Stimulated activated naive B cell treated with anti-CD40 and anti-IgM and Interleukin-4, amounts not matched to agents 10 μg/mL and 1 μg/mL and 100 μg/mL, for 72 hours (primary cell): Measurements from ENCODE around the gene RELN.

Experiments
- ATAC-seq, 2 donors: fragments of 150-1000 bp; cut with Tn5 transposase; replicated peaks; 2 replicates each; pipeline ENCODE4 v1.10.0; 2021; ENCODE audit warnings: moderate library complexity in 1 of 2
- DNase-seq: peaks from one replicate; pipeline ENCODE4 v3.0.0; 2021
- H3K27ac Mint-ChIP-seq: one replicate; pipeline ENCODE4 v1.8.0; 2022; ENCODE audit warnings: mild to moderate bottlenecking, mixed read lengths
- H3K27me3 Mint-ChIP-seq, 2 donors: one replicate each; pipeline ENCODE4 v1.8.0; 2022; ENCODE audit warnings: mixed read lengths in 2 of 2
- H3K36me3 Mint-ChIP-seq, 2 donors: one replicate each; pipeline ENCODE4 v1.8.0; 2022; ENCODE audit warnings: mixed read lengths in 2 of 2, mild to moderate bottlenecking in 1 of 2
- H3K4me1 Mint-ChIP-seq, 2 donors: one replicate each; pipeline ENCODE4 v1.8.0; 2022; ENCODE audit warnings: mixed read lengths in 2 of 2, mild to moderate bottlenecking in 1 of 2
- H3K4me3 Mint-ChIP-seq, 2 donors: one replicate each; pipeline ENCODE4 v1.8.0; 2022; ENCODE audit warnings: mild to moderate bottlenecking in 2 of 2, mixed read lengths in 2 of 2, moderate library complexity in 1 of 2
- H3K9me3 Mint-ChIP-seq, 2 donors: one replicate each; pipeline ENCODE4 v1.8.0; 2022; ENCODE audit warnings: mixed read lengths in 2 of 2, mild to moderate bottlenecking in 1 of 2

RELN gene

DNA sequence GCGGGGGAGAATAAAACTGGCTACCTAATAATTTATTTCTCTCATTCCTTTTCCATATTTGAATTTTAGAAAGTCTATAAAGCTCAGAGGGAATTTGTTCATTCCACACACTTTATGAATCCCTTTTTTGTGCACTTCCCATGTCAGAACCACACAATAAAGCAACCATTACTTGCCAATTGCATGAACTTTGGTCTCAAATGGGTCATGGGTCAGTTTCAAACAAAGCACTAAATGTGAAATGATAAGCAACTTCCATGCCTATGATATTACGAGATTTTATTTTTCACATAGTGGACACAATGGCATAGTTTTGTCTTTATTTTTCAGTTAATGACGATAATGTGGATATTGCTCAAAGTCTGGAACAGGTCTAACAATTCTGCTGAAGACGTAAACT lies 18.6 kb upstream of the RELN start:
- DNase-seq (no peak), ATAC-seq (no peak)
- H3K27me3 Mint-ChIP-seq, result peaks cover 5 to 10% of the 10 kb centered on the region in 2 donors
- H3K4me1 Mint-ChIP-seq, result no peaks in the 10 kb centered on the region
- H3K4me3 Mint-ChIP-seq, result no peak overlapping the region
- no peak overlapping the region for H3K27ac Mint-ChIP-seq
- H3K36me3 Mint-ChIP-seq, result no peaks in the 10 kb centered on the region
- no peaks in the 10 kb centered on the region for H3K9me3 Mint-ChIP-seq

DNA sequence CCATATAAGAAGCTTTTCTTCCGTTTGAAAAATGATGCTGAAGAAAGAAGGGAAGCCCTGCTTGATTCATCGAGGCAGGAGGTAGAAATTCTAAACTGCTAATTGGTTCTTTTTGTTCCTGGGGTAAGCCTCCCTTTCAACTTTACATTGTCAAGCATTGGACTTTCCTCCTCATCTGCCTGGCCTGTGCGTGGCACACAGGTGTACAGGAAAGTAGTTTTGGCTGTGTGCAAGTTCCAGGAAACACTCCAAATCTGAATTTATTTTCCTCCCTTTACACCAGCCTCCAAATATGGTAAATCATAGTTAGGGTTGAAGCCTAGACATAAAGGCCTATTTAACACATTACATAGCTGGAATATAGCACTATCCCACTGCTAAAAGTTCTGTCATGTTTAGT lies 18.2 kb upstream of the RELN start:
- Mint-ChIP-seq H3K9me3 (no peaks in the 10 kb centered on the region), H3K4me1 (no peaks in the 10 kb centered on the region), H3K27ac (no peak overlapping the region), H3K4me3 (no peak overlapping the region), H3K27me3 (peaks cover 5 to 15% of the 10 kb centered on the region in 2 donors), H3K36me3 (no peaks in the 10 kb centered on the region)
- DNase-seq (no peak), ATAC-seq (no peak)

- Mint-ChIP-seq H3K36me3 (no peaks in the 10 kb centered on the region), H3K27me3 (peaks cover 5 to 15% of the 10 kb centered on the region in 2 donors), H3K27ac (no peak overlapping the region), H3K4me3 (no peak overlapping the region), H3K4me1 (no peaks in the 10 kb centered on the region), H3K9me3 (no peaks in the 10 kb centered on the region)
- ATAC-seq (no peak), DNase-seq (no peak)
These were observed 15.7 kb upstream of the RELN start for GRCh38 chr7:104005197-104005596.

DNA sequence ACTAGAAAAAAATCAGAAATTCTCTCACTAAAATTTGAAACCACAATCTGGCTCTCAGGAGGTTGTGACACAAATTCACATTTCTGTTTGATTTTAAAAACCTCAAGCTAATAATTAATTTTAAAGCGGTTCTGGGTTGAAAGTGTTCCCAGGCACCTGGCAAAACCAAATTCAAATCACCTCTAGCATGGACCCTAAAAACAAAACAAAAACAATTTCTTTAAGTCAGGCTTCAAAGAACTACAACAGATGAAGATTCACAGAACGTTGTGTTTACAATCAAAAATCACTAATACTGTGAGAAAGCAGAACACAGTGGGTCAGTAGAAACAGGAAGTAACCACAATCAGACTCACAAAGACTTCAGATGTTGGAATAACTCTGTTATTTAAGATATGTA lies 7.2 kb upstream of the RELN start:
- no peaks in the 10 kb centered on the region for H3K36me3 Mint-ChIP-seq
- H3K27me3 Mint-ChIP-seq, result peaks cover 5 to 8% of the 10 kb centered on the region in 2 donors
- no peak for DNase-seq
- no peak for ATAC-seq
- no peak overlapping the region for H3K4me3 Mint-ChIP-seq
- no peak overlapping the region for H3K27ac Mint-ChIP-seq
- H3K4me1 Mint-ChIP-seq, result no peaks in the 10 kb centered on the region
- no peaks in the 10 kb centered on the region for H3K9me3 Mint-ChIP-seq

- Mint-ChIP-seq H3K9me3 (no peaks in the 10 kb centered on the region), H3K4me1 (no peaks in the 10 kb centered on the region), H3K36me3 (no peaks in the 10 kb centered on the region), H3K27me3 (peaks cover 5 to 8% of the 10 kb centered on the region in 2 donors), H3K27ac (no peak overlapping the region), H3K4me3 (no peak overlapping the region)
- ATAC-seq (no peak), DNase-seq (no peak)
These were observed 6.6 kb upstream of the RELN start for GRCh38 chr7:103996017-103996551.

DNA sequence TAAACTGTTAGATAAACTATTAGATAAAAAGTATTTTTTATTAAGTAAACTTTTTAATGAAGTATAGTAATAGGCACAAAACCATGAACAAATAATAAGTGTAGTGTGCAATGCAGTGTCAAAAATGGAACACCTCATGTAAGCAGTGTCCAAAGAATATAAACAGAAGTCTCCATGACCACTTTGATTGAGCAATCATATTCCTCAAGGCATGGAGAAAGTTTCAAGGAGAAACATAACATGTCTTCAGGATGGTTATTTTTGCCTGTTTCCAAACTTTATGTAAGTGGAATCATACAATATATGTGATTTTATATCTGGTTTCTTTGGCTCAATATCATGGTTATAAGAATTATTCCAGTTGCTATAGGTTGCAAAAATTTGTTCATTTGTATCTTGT lies 6.1 kb upstream of the RELN start:
- ATAC-seq (no peak), DNase-seq (no peak)
- peaks cover under 1 to 1% of the 10 kb centered on the region in 2 donors for H3K4me1 Mint-ChIP-seq
- no peaks in the 10 kb centered on the region for H3K36me3 Mint-ChIP-seq
- H3K4me3 Mint-ChIP-seq, result no peak overlapping the region
- H3K9me3 Mint-ChIP-seq, result no peaks in the 10 kb centered on the region
- H3K27me3 Mint-ChIP-seq, result peaks cover 6 to 9% of the 10 kb centered on the region in 2 donors
- H3K27ac Mint-ChIP-seq, result no peak overlapping the region

- Mint-ChIP-seq H3K4me3 (no peak overlapping the region), H3K36me3 (no peaks in the 10 kb centered on the region), H3K9me3 (no peaks in the 10 kb centered on the region), H3K27me3 (peaks cover 20 to 22% of the 10 kb centered on the region in 2 donors), H3K27ac (no peak overlapping the region), H3K4me1 (peaks cover 7% of the 10 kb centered on the region in 2 donors)
- ATAC-seq (no peak), DNase-seq (no peak)
These were observed 4.1 kb upstream of the RELN start for GRCh38 chr7:103993551-103993950.

DNA sequence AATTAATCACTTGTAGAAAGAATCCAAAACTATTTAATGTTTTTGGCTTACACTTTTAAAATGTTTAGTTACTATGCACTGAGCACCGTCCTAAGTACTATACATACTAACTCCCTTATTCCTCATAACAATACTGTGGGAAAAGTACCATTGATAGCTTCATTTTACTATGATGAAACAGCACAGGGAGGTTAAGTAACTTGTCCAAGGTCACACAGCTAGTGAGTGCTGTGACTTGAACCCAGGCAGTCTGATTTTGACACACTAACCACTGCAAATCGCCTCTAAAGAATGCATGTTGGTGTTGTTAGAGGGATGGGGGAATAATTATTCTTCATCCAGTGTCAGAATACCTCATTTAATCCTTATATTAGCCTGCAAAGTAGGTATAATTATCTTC lies 1.9 kb upstream of the RELN start:
- no peaks in the 10 kb centered on the region for H3K36me3 Mint-ChIP-seq
- H3K27me3 Mint-ChIP-seq, result peaks cover 31 to 32% of the 10 kb centered on the region in 2 donors
- no peak overlapping the region for H3K4me3 Mint-ChIP-seq

DNA sequence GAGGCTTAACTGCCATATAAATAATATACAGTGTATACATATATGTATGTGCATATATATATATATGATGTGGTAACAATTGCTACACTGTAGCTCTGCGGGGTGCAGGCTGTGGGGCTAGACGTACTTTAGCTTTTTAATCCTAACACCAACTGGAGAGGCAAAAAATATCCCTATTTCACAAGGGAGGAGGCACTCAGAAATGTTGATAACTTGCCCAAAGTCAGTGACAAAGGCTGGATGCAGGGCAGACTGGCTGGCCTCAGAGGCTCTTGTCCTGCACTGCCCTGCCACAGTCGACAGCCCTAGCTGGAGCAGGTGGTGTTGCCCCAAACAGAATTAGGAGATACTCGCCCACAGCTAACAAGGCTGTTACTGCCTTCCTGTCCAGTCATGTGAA lies 1.5 kb upstream of the RELN start:
- H3K4me1 Mint-ChIP-seq, result peaks cover 7 to 9% of the 10 kb centered on the region in 2 donors
- ATAC-seq, result no peak
- H3K36me3 Mint-ChIP-seq, result no peaks in the 10 kb centered on the region
- no peak overlapping the region for H3K4me3 Mint-ChIP-seq
- no peaks in the 10 kb centered on the region for H3K9me3 Mint-ChIP-seq
- H3K27me3 Mint-ChIP-seq, result peaks cover 31 to 32% of the 10 kb centered on the region in 2 donors
- no peak overlapping the region for H3K27ac Mint-ChIP-seq
- no peak for DNase-seq

More for the DNA sequence above, 1.9 kb upstream of the RELN start:
- Mint-ChIP-seq H3K27ac (no peak overlapping the region), H3K9me3 (no peaks in the 10 kb centered on the region), H3K4me1 (peaks cover 7 to 9% of the 10 kb centered on the region in 2 donors)
- ATAC-seq, result no peak
- DNase-seq, result no peak

GRCh38 chr7:103989785-103990767 lies 618 bp upstream of the RELN start:
- no peaks in the 10 kb centered on the region for H3K9me3 Mint-ChIP-seq
- H3K36me3 Mint-ChIP-seq, result no peaks in the 10 kb centered on the region
- H3K27ac Mint-ChIP-seq, result peak overlapping the region; percentile 56
- DNase-seq, result no peak
- H3K27me3 Mint-ChIP-seq, result peaks cover 38 to 40% of the 10 kb centered on the region in 2 donors
- H3K4me3 Mint-ChIP-seq, result peak overlapping the region; percentile 37 to 60
- peaks cover 7 to 9% of the 10 kb centered on the region in 2 donors for H3K4me1 Mint-ChIP-seq
- ATAC-seq, result no peak

GRCh38 chr7:103988468-103989199 lies 824 bp downstream of the RELN start:
- H3K36me3 Mint-ChIP-seq, result no peaks in the 10 kb centered on the region
- DNase-seq (no peak), ATAC-seq (no peak)
- peaks cover 39 to 41% of the 10 kb centered on the region in 2 donors for H3K27me3 Mint-ChIP-seq
- H3K9me3 Mint-ChIP-seq, result no peaks in the 10 kb centered on the region
- peak overlapping the region; percentile 85 for H3K27ac Mint-ChIP-seq
- H3K4me3 Mint-ChIP-seq, result peak overlapping the region; percentile 28 to 50
- peaks cover 7 to 9% of the 10 kb centered on the region in 2 donors for H3K4me1 Mint-ChIP-seq

- Mint-ChIP-seq H3K4me1 (peaks cover 7 to 9% of the 10 kb centered on the region in 2 donors), H3K27me3 (peaks cover 36 to 37% of the 10 kb centered on the region in 2 donors), H3K4me3 (no peak overlapping the region), H3K27ac (no peak overlapping the region), H3K9me3 (no peaks in the 10 kb centered on the region), H3K36me3 (no peaks in the 10 kb centered on the region)
- DNase-seq (no peak), ATAC-seq (no peak)
These were observed 2.0 kb downstream of the RELN start for GRCh38 chr7:103987451-103987850.

DNA sequence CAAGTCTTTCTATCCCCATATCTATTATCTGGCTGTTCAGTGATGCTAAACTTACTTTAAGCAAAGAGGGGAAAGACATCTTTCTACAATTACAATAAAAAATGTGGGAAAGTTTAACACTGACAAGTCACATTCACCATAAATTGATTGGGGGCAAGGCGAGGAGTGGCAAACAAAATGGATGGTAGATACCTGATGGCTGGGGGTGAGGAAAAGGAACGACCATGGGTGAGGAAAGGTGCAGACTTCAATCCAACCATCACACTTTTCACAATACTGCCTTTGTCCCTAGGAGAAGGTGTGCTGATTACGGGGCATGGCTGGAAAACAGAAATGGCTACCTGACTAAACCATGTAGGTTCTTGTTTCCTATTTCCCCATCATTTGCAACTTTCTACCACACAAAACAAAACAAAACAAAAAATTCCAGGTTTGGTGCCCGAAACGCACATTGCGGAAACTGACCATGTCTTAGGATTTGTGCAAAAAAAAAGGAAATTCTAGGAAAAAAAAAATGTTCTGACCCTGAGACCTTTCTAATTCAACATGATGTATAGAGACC lies 3.8 kb downstream of the RELN start:
- H3K4me3 Mint-ChIP-seq, result no peak overlapping the region
- ATAC-seq (no peak), DNase-seq (no peak)
- no peaks in the 10 kb centered on the region for H3K9me3 Mint-ChIP-seq
- no peak overlapping the region for H3K27ac Mint-ChIP-seq
- peaks cover 7 to 9% of the 10 kb centered on the region in 2 donors for H3K4me1 Mint-ChIP-seq
- no peaks in the 10 kb centered on the region for H3K36me3 Mint-ChIP-seq
- peaks cover 31 to 36% of the 10 kb centered on the region in 2 donors for H3K27me3 Mint-ChIP-seq

GRCh38 chr7:103984050-103984449 lies 5.4 kb downstream of the RELN start:
- no peak overlapping the region for H3K4me3 Mint-ChIP-seq
- peaks cover 0 to 3% of the 10 kb centered on the region in 2 donors for H3K4me1 Mint-ChIP-seq
- ATAC-seq (no peak), DNase-seq (no peak)
- no peaks in the 10 kb centered on the region for H3K9me3 Mint-ChIP-seq
- H3K36me3 Mint-ChIP-seq, result no peaks in the 10 kb centered on the region
- H3K27ac Mint-ChIP-seq, result no peak overlapping the region
- H3K27me3 Mint-ChIP-seq, result peaks cover 23 to 27% of the 10 kb centered on the region in 2 donors
